GM12878 (cell line): Measurements from ENCODE around the gene POC1B.

Source experiments
- CTCF ChIP-seq, 3 experiments: IDR thresholded peaks in 2 of 3; conservative IDR thresholded peaks in 1 of 3; 2 replicates each; pipeline ENCODE4 v1.5.1; 2011; ENCODE audit warnings: low read depth in 3 of 3, low read length in 3 of 3, mild to moderate bottlenecking in 3 of 3, control low read depth in 2 of 3, moderate library complexity in 2 of 3, inconsistent platforms in 1 of 3, mixed read lengths in 1 of 3; ENCODE audit not compliant: control insufficient read depth in 2 of 3, insufficient read depth in 1 of 3; ENCODE audit errors: extremely low read depth in 1 of 3
- EP300 ChIP-seq, 2 experiments: fragments of 150-350 bp in 1 of 2; IDR thresholded peaks; 2 replicates each; pipeline ENCODE4 v1.6.1; 2011 to 2012; ENCODE audit warnings: low read depth in 2 of 2, low read length in 2 of 2, borderline replicate concordance in 1 of 2, improper control_type of control experiment in 1 of 2, inconsistent platforms in 1 of 2; ENCODE audit not compliant: control insufficient read depth in 1 of 2
- JUND ChIP-seq: IDR thresholded peaks from 2 replicates; pipeline ENCODE4 v1.6.1; 2012; ENCODE audit warnings: low read depth, mild to moderate bottlenecking, low read length, improper control_type of control experiment, moderate library complexity
- MAX ChIP-seq: IDR thresholded peaks from 2 replicates; pipeline ENCODE4 v1.6.1; 2012; ENCODE audit warnings: low read depth, low read length, improper control_type of control experiment
- MLLT1 ChIP-seq: fragments of 450-650 bp; IDR thresholded peaks from 2 replicates; pipeline ENCODE4 v1.6.1; 2016; ENCODE audit warnings: mild to moderate bottlenecking
- MYC ChIP-seq: IDR thresholded peaks from 2 replicates; pipeline ENCODE4 v1.6.1; 2011; ENCODE audit warnings: mild to moderate bottlenecking, low read length, moderate library complexity, inconsistent platforms; ENCODE audit not compliant: insufficient read depth, insufficient replicate concordance, insufficient read length, severe bottlenecking
- NFYB ChIP-seq: IDR thresholded peaks from 2 replicates; pipeline ENCODE4 v1.6.1; 2011; ENCODE audit warnings: low read depth, mild to moderate bottlenecking, low read length, improper control_type of control experiment, moderate library complexity; ENCODE audit not compliant: insufficient read depth
- RAD21 ChIP-seq: IDR thresholded peaks from 2 replicates; pipeline ENCODE4 v1.6.1; 2011; ENCODE audit warnings: mild to moderate bottlenecking, low read depth, low read length, moderate library complexity; ENCODE audit not compliant: insufficient read depth
- SIX5 ChIP-seq: IDR thresholded peaks from 2 replicates; pipeline ENCODE4 v1.6.1; 2011; ENCODE audit warnings: mild to moderate bottlenecking, low read depth, low read length, moderate library complexity; ENCODE audit not compliant: severe bottlenecking
- SMARCA5 ChIP-seq: fragments of 450-650 bp; IDR thresholded peaks from 2 replicates; pipeline ENCODE4 v1.6.1; 2017; ENCODE audit warnings: mild to moderate bottlenecking
- SP1 ChIP-seq: IDR thresholded peaks from one replicate; pipeline ENCODE4 v1.6.1; 2011; ENCODE audit warnings: low read depth, low read length
- ZNF24 ChIP-seq: fragments of 450-650 bp; IDR thresholded peaks from 2 replicates; pipeline ENCODE4 v1.6.1; 2017; ENCODE audit warnings: antibody characterized with exemption, mild to moderate bottlenecking

- TF ChIP-seq CTCF (IDR thresholded peaks at IDR 0.05 in 2 of 3, conservative IDR thresholded peaks at IDR 0.05 in 1 of 3; ENCODE audit: control insufficient read depth in 2 of 3, extremely low read depth in 1 of 3, insufficient read depth in 1 of 3, low read depth in 3 of 3, low read length in 3 of 3) (no peak), SP1 (no peak), MLLT1 (no peak), MAX (no peak), SMARCA5 (no peak), RAD21 (no peak), SIX5 (no peak), JUND (no peak), ZNF24 (no peak), EP300 (IDR thresholded peaks at IDR 0.05; ENCODE audit: borderline replicate concordance in 1 of 2, control insufficient read depth in 1 of 2, low read depth in 2 of 2, low read length in 2 of 2) (no peak), MYC (no peak), NFYB (no peak)
Observed at GRCh38 chr12:89401433-89402058, 124.3 kb downstream of the POC1B start.
